DMS53 (cell line): ENCODE measurements around the gene MFNG.
A peak's percentile ranks its signal among the peaks of the same experiment; 100 is the strongest.

Experiments
- DNase-seq: peaks from one replicate; lab custom pipeline; 2025; lab: John Stamatoyannopoulos, UW

Gene MFNG

DNA sequence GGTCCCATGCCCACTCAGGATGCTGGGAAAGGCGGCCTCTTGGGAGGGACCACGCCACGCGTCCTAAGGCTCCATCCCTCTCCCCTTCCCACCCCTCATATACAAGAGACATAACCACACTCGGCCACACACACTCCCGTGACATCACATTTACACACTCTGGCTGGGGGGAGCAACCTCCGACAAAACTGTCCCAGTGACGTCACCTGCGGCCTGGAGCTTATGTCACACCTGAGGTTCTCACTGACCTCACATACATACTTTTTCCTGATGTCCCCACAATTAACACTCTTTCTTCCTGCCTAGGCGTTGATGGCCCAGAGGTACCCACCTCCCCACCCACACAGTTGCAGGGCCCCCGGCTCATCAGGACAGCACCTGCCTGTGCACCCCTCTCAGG, 60.8 kb downstream of the MFNG start:
- no peak for DNase-seq

DNA sequence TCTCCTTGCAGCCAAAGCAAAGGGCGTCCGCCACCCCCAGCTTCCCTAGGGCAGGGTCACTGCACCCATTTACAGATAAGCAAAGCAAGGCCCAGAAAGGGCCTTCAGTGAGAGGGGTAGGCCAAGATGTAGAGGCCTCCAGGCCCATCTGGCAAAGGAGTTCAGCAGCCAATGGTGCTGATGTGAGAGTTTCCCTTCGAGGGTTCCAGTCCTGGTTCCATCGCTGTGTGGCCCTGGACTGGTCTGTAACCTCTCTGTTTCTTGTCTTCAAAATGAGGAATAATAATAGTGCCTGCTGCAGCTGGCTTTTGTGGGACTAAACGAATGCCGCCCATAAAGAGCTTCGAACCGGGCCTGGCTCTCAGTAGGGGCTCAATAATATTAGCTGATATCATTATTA, 62.9 kb downstream of the MFNG start:
- no peak for DNase-seq

DNA sequence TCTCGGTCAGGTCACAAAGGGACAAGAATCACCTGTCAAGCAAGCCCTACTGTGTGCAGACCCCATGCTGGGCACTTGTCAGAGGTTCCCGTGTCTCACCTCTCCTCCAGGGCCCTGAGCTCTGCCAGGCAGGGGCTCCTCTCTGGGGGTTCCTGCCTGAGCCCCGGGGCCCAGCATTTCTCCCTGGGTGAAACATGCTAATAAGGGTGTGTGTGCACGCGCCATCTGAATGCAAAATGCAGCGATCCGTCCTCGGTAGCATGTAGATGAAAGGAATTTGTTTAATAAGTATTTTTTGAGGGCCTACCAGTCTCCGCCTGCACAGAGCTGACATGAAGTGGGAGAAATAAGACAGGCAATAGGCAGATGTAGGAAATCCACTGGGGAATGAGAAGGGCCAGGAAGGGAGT, 64.7 kb downstream of the MFNG start:
- DNase-seq: no peak

DNA sequence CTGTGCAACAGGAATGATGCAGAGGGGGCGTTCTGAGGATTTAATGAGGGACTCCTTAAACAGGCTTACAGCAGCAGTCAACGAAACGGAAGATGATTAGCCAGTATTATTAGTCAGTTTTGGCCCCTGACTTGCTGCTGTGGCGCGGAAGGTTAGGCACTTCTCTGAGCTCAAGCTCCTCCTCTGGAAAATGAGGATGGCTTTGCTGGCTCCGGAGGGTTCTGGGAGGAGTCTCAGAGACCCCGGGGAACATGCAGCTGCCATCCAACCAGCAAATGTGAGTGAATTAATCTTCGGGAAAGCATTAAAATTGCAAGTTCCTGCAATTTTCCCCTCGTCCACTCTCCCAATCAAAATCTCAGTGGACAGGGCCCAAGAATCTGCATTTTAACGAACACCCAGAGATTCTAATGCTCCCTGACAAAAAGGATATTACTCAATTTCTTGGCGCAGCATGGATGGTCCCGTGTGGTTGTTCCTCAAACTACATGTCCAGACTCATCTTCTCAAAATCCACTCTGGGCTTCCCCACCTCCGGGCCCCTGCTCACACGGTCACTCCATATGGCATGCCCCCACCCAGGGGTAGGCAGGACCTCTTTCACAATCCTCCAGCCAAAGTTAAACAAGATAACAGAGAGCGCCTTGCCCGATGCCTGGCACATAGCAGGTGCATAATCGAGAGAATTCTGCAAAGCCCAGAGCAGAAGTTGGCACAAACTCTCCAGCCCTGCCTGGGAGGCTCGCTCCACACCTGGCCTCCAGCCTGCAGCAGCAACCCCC, 65.3 kb downstream of the MFNG start:
- DNase-seq: no peak

DNA sequence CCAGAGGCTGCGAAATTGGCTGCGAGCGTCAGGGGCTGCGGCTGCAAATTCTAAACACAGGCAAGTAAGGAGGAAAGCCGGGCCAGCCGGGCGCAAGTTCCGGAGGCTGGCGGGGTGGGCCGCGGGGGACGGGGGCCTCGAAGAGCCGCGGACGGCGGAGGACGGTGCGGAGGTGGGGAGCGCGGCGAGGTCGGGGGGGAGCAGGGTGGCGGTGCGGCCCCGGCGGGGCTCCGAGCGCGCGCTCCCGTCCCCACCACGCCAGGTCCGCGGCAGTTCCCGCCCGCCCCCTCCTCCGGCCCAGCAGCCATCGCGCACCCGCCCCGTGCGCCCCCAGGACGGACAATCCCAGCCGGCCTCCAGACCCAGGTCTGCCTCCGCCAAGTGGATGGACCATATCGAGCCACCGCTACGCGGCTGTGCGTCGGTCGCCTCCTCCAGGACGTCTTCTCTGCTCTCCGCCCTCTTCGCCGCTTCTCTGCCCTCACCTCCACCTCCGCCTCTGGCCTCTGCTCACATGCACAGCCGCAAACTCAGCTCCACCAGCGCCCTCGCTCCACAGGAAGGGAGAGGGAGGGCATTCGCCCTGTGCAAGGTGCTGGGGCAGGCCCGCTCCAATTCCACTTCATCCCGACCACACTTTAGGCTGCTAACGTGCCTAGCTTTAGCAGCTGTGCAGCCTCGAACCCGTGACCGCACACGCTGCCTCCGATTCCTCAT, 66.1 kb downstream of the MFNG start:
- DNase-seq: peak; percentile 34

DNA sequence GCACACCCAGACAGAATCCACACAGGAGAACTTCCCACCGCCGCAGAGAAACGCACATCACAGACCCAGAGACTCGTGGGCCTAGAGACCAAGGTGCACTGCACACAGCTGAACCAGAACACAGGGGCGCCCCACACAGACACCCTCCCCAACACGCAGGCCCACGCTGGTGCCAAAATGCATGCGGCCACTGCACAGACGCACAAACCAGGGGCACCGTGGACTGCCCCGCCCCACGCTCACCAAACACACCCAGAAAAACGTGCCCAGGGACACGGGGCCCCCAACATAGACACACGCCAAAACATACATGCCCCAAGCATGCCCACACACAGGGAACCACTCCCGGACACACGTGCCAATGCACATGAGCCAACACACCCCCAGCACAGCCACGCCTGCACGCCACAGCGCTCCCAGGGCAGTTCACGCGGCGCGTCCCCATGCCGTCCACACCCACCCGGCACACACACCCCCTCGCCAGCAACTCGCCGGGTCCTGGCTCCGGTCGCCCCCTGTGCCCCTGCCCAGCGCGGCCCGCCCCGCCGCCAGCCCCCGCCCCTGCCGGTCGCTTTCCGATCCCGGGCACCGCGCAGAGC, 66.7 kb downstream of the MFNG start:
- no peak for DNase-seq
